RPMI8226 (cell line): ENCODE results near the gene PTPRN2.

Experiments used
- DNase-seq: peaks from one replicate; pipeline ENCODE4 v3.0.0-alpha.2; 2015

PTPRN2 gene

GRCh38 chr7:157635148-157635500, 952.5 kb downstream of the PTPRN2 start:
- DNase-seq: no peak

GRCh38 chr7:157634401-157635147, 953.0 kb downstream of the PTPRN2 start:
- DNase-seq: no peak

- no peak for DNase-seq
These were observed 954.0 kb downstream of the PTPRN2 start for GRCh38 chr7:157633465-157634185.

- no peak for DNase-seq
These were observed 957.2 kb downstream of the PTPRN2 start for GRCh38 chr7:157630301-157630853.

GRCh38 chr7:157628456-157628855, 959.2 kb downstream of the PTPRN2 start:
- no peak for DNase-seq

GRCh38 chr7:157627646-157628045, 960.0 kb downstream of the PTPRN2 start:
- no peak for DNase-seq

GRCh38 chr7:157627033-157627432, 960.6 kb downstream of the PTPRN2 start:
- no peak for DNase-seq

- no peak for DNase-seq
These were observed 961.5 kb downstream of the PTPRN2 start for GRCh38 chr7:157625973-157626742.

GRCh38 chr7:157623556-157623955, 964.1 kb downstream of the PTPRN2 start:
- DNase-seq: no peak

- DNase-seq: no peak
These were observed 965.0 kb downstream of the PTPRN2 start for GRCh38 chr7:157622408-157623205.

- DNase-seq: no peak
These were observed 965.6 kb downstream of the PTPRN2 start for GRCh38 chr7:157622000-157622399.

GRCh38 chr7:157621131-157621681, 966.4 kb downstream of the PTPRN2 start:
- no peak for DNase-seq

GRCh38 chr7:157620616-157621015, 967.0 kb downstream of the PTPRN2 start:
- DNase-seq: no peak

- no peak for DNase-seq
These were observed 967.7 kb downstream of the PTPRN2 start for GRCh38 chr7:157619753-157620525.

GRCh38 chr7:157618823-157619606, 968.6 kb downstream of the PTPRN2 start:
- DNase-seq: no peak

- DNase-seq: no peak
These were observed 969.4 kb downstream of the PTPRN2 start for GRCh38 chr7:157618091-157618726.

GRCh38 chr7:157617401-157617800, 970.2 kb downstream of the PTPRN2 start:
- no peak for DNase-seq

GRCh38 chr7:157616931-157617330, 970.7 kb downstream of the PTPRN2 start:
- DNase-seq: no peak

- no peak for DNase-seq
These were observed 971.2 kb downstream of the PTPRN2 start for GRCh38 chr7:157616426-157616825.

- DNase-seq: no peak
These were observed 971.8 kb downstream of the PTPRN2 start for GRCh38 chr7:157615852-157616251.
